ENCODE data around the gene TBL1XR1. TPM values are rescaled to one million over a fixed set of nuclear protein-coding genes. Genes with fewer than 3 reads are reported as not detected.
A peak's percentile ranks its signal among the peaks of the same experiment; 100 is the strongest.

The TBL1XR1 gene
- total and polyA plus RNA-seq, 2 experiments from 2014 or later = 30.2 to 165 TPM

- Histone ChIP-seq H3K36me3 (replicated peaks; ENCODE audit: insufficient read depth, low read depth) (peaks cover 9% of the 10 kb centered on the region), H3K27ac (no peak overlapping the region)
- WGBS (ENCODE audit: low lambda C conversion rate, missing lambda C conversion rate) = 93% methylated on average over 8 of the region's 8 CpGs
Observed at GRCh38 chr3:177041730-177042551, 155.3 kb downstream of the TBL1XR1 start.

GRCh38 chr3:177041021-177041729 lies 156.1 kb downstream of the TBL1XR1 start:
- H3K27me3 ChIP-seq = no peaks in the 10 kb centered on the region
- H3K4me3 ChIP-seq = no peak overlapping the region
- no peaks in the 10 kb centered on the region for H4K20me1 ChIP-seq (ENCODE audit: insufficient read depth, poor library complexity, severe bottlenecking)
- H3K4me2 ChIP-seq = no peak overlapping the region
- TF ChIP-seq, protein P1, sequence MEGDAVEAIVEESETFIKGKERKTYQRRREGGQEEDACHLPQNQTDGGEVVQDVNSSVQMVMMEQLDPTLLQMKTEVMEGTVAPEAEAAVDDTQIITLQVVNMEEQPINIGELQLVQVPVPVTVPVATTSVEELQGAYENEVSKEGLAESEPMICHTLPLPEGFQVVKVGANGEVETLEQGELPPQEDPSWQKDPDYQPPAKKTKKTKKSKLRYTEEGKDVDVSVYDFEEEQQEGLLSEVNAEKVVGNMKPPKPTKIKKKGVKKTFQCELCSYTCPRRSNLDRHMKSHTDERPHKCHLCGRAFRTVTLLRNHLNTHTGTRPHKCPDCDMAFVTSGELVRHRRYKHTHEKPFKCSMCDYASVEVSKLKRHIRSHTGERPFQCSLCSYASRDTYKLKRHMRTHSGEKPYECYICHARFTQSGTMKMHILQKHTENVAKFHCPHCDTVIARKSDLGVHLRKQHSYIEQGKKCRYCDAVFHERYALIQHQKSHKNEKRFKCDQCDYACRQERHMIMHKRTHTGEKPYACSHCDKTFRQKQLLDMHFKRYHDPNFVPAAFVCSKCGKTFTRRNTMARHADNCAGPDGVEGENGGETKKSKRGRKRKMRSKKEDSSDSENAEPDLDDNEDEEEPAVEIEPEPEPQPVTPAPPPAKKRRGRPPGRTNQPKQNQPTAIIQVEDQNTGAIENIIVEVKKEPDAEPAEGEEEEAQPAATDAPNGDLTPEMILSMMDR (IDR thresholded peaks at IDR 0.05; ENCODE audit: poor library complexity) = no peak
- TF ChIP-seq EZH2phosphoT487 (IDR thresholded peaks at IDR 0.05; ENCODE audit: low read depth, severe bottlenecking, unreplicated experiment) (no peak), EZH2 (IDR thresholded peaks at IDR 0.05; ENCODE audit: borderline replicate concordance) (no peak)
- H3K36me3 ChIP-seq (replicated peaks; ENCODE audit: insufficient read depth, low read depth) = peaks cover 9% of the 10 kb centered on the region
- 92% methylated on average over 2 of the region's 2 CpGs for WGBS (ENCODE audit: low lambda C conversion rate, missing lambda C conversion rate)
- no peaks in the 10 kb centered on the region for H3K9me2 ChIP-seq (replicated peaks; ENCODE audit: insufficient read depth)
- no peaks in the 10 kb centered on the region for H3K9me3 ChIP-seq (ENCODE audit: low read depth)
- peaks cover 25% of the 10 kb centered on the region for H3K79me2 ChIP-seq
- peak overlapping the region; percentile 8 for H3K27ac ChIP-seq
- H3K4me1 ChIP-seq (ENCODE audit: insufficient read depth) = no peaks in the 10 kb centered on the region
- H2AFZ ChIP-seq = no peak overlapping the region
- DNase-seq (ENCODE audit: low spot score) = no peak

More at GRCh38 chr3:177041730-177042551, 155.3 kb downstream of the TBL1XR1 start:
- no peaks in the 10 kb centered on the region for H3K9me3 ChIP-seq (ENCODE audit: low read depth)
- no peaks in the 10 kb centered on the region for H3K4me1 ChIP-seq (ENCODE audit: insufficient read depth)
- H3K4me2 ChIP-seq = no peak overlapping the region
- no peaks in the 10 kb centered on the region for H3K9me2 ChIP-seq (replicated peaks; ENCODE audit: insufficient read depth)
- no peak overlapping the region for H3K4me3 ChIP-seq
- H3K27me3 ChIP-seq = no peaks in the 10 kb centered on the region
- TF ChIP-seq EZH2phosphoT487 (IDR thresholded peaks at IDR 0.05; ENCODE audit: low read depth, severe bottlenecking, unreplicated experiment) = no peak
- no peak for TF ChIP-seq EZH2 (IDR thresholded peaks at IDR 0.05; ENCODE audit: borderline replicate concordance)
- TF ChIP-seq, protein P1 (IDR thresholded peaks at IDR 0.05; ENCODE audit: poor library complexity) = no peak
- peaks cover 30% of the 10 kb centered on the region for H3K79me2 ChIP-seq
- no peak for DNase-seq (ENCODE audit: low spot score)
- H4K20me1 ChIP-seq (ENCODE audit: insufficient read depth, poor library complexity, severe bottlenecking) = no peaks in the 10 kb centered on the region
- H2AFZ ChIP-seq = no peak overlapping the region

DNA sequence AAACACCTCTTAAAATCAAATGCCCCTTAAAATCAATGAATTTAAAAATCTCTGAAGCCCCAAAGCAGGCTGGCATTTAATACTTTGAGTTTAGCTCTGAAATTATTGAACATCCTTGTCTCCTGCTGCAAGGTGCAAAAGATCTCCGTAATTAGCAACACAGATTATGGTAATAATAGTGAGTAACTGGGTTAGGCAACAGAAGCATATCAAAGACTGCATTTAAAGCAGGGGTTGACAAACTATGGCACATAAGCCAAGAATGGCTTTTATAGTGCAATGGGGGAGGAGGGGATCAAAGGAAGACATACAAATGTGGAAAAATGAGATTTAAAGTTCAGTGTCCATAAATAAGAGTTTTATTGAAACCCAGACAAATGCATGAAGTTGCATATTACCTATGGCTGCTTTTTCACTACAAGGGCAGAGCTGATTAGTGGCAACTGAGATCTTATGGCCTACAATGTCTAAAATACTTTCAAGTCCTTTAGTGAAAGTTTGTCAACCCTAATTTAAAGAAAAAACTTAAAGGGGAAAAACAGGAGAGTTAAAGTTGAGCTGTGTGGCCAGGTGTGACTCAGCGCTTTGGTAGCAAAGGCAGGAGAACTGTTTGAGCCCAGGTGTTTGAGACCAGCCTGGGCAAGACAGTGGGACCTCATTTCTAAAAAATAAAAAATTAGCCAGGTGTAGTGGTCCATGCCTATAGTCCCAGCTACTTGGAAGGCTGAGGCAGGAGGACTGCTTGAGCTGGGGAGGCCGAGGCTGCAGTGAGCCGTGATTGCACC lies 157.6 kb downstream of the TBL1XR1 start:
- TF ChIP-seq, protein P1 (IDR thresholded peaks at IDR 0.05; ENCODE audit: poor library complexity) = no peak
- TF ChIP-seq EZH2 (IDR thresholded peaks at IDR 0.05; ENCODE audit: borderline replicate concordance) = no peak
- TF ChIP-seq EZH2phosphoT487 (IDR thresholded peaks at IDR 0.05; ENCODE audit: low read depth, severe bottlenecking, unreplicated experiment) = no peak
- DNase-seq (ENCODE audit: low spot score) = no peak
- no peaks in the 10 kb centered on the region for H3K4me1 ChIP-seq (ENCODE audit: insufficient read depth)
- H3K27me3 ChIP-seq = no peaks in the 10 kb centered on the region
- no peak overlapping the region for H3K27ac ChIP-seq
- H2AFZ ChIP-seq = no peak overlapping the region
- no peak overlapping the region for H3K4me3 ChIP-seq
- H3K36me3 ChIP-seq (replicated peaks; ENCODE audit: insufficient read depth, low read depth) = peaks cover 9% of the 10 kb centered on the region
- H3K9me3 ChIP-seq (ENCODE audit: low read depth) = no peaks in the 10 kb centered on the region
- WGBS (ENCODE audit: low lambda C conversion rate, missing lambda C conversion rate) = 96% methylated on average over 4 of the region's 4 CpGs
- no peaks in the 10 kb centered on the region for H4K20me1 ChIP-seq (ENCODE audit: insufficient read depth, poor library complexity, severe bottlenecking)
- H3K4me2 ChIP-seq = no peak overlapping the region
- no peaks in the 10 kb centered on the region for H3K9me2 ChIP-seq (replicated peaks; ENCODE audit: insufficient read depth)
- peaks cover 17% of the 10 kb centered on the region for H3K79me2 ChIP-seq
